ENCODE results near the gene IFNG. TPM values are rescaled to one million over a fixed set of nuclear protein-coding genes. Genes with fewer than 3 reads are reported as not detected.

The IFNG gene
- total and polyA plus RNA-seq, 12 donors, result 1.5 TPM; not detected in 11

GRCh38 chr12:68139941-68140340 is 19.6 kb downstream of the IFNG start:
- 58 to 71% methylated on average over 1 of the region's 1 CpG for WGBS, 2 donors
- H3K27ac ChIP-seq, result no peak overlapping the region
- H3K9me3 ChIP-seq, result no peaks in the 10 kb centered on the region
- no peak overlapping the region for H3K4me3 ChIP-seq
- peaks cover 0 to 5% (median 0%) of the 10 kb centered on the region in 9 donors for H3K4me1 ChIP-seq
- ATAC-seq (no peak), DNase-seq (no peak)
- H3K36me3 ChIP-seq, result no peaks in the 10 kb centered on the region
- intact Hi-C loops (cut with DNase I), result no loop called here
- no peak for TF ChIP-seq CTCF (IDR thresholded peaks at IDR 0.05)
- H3K27me3 ChIP-seq, result peaks cover 0 to 3% (median 0%) of the 10 kb centered on the region in 7 donors

DNA sequence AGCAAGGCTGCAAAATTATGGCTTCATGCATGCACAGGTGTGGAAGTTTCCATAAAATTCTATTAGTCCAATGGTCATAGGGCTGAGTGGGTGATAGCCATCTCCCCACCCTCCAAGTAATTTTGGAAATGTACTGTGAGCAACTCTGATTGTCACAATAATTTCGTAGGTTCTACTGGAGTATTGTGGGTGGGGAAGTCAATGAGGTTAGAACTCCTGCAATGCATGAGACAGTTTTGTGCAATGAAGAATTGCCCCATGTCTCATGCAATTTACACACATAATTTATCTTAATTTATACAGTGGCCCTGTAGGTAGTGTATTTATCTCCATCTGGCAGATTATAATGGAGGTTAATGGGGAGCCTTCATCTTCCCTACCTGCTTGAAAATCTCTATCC is 20.5 kb downstream of the IFNG start:
- intact Hi-C loops (cut with DNase I), result no loop called here
- ATAC-seq (no peak), DNase-seq (no peak)
- Histone ChIP-seq H3K27ac (no peak overlapping the region), H3K9me3 (no peaks in the 10 kb centered on the region), H3K4me1 (peaks cover 0 to under 1% (median 0%) of the 10 kb centered on the region in 9 donors), H3K4me3 (no peak overlapping the region), H3K36me3 (no peaks in the 10 kb centered on the region), H3K27me3 (peaks cover 0 to 3% (median 0%) of the 10 kb centered on the region in 7 donors)
- WGBS, 2 donors, result 71 to 78% methylated on average over 1 of the region's 1 CpG
- TF ChIP-seq CTCF (IDR thresholded peaks at IDR 0.05), result no peak

DNA sequence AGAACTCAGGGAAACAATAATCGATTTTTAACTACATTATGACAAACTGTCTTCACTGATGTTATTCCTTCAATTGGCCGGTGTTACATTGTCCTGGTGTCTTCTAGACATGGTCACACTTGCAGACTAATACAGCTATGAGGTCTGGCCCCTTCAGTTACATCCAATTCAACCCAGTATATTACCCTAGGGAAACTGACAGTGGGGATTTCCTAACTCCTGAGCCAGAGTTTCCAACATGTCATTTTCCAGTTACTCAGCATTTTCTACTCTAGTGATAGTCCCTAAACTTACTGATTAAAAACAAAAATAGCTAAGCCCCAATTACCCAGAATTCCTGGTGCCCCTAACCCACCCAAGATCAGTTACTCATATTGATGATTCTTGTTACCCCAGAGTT is 21.1 kb downstream of the IFNG start:
- ATAC-seq (no peak), DNase-seq (no peak)
- H3K4me3 ChIP-seq, result no peak overlapping the region
- no peak overlapping the region for H3K27ac ChIP-seq
- intact Hi-C loops (cut with DNase I), result no loop called here
- 81 to 91% methylated on average over 2 of the region's 2 CpGs for WGBS, 2 donors
- peaks cover 0 to 3% (median 0%) of the 10 kb centered on the region in 7 donors for H3K27me3 ChIP-seq
- no peaks in the 10 kb centered on the region for H3K36me3 ChIP-seq
- no peak for TF ChIP-seq CTCF (IDR thresholded peaks at IDR 0.05)
- no peaks in the 10 kb centered on the region for H3K4me1 ChIP-seq
- H3K9me3 ChIP-seq, result no peaks in the 10 kb centered on the region

DNA sequence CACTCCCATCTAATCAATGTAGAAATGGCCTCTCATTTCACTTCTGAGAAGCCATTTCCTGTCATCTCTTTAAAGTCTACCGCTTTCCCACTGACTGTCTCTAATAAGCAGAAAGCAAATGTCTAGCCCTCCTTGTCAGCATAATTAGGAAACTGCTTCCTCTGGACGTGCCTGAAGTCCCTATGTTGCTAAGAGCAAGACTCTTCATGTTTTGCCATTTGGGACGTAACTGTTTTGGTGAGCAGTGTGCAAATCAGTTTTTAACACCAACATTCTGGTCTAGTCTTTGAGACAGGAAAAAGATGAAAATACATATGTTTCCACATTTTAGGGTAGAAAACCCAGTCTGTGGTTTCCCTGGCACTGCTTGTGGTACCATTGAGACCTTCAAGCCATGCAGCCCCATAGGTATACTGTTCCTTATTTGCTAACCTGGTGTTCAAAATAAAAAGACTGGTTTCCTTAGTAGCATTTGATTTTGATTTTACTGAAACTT is 22.2 kb downstream of the IFNG start:
- no peak for ATAC-seq
- Histone ChIP-seq H3K4me3 (no peak overlapping the region), H3K4me1 (no peaks in the 10 kb centered on the region), H3K27me3 (peaks cover 0 to 3% (median 0%) of the 10 kb centered on the region in 7 donors), H3K36me3 (no peaks in the 10 kb centered on the region), H3K27ac (no peak overlapping the region), H3K9me3 (peaks cover 0 to 2% (median 0%) of the 10 kb centered on the region in 11 donors)
- TF ChIP-seq CTCF (IDR thresholded peaks at IDR 0.05), result no peak
- intact Hi-C loops (cut with DNase I), result no loop called here
- DNase-seq, result no peak
- WGBS, 2 donors, result 51 to 55% methylated on average over 3 of the region's 3 CpGs
